ENCODE measurements around the gene NANS. TPM values are rescaled to one million over a fixed set of nuclear protein-coding genes. Genes with fewer than 3 reads are reported as not detected.
A peak's percentile ranks its signal among the peaks of the same experiment; 100 is the strongest.
"Not testable (repeated sequence)": the region's sequence is repeated elsewhere in the genome, so short reads cannot be mapped to it uniquely, and the experiment has no call there.

NANS gene
- total RNA-seq, 2 donors from 2014 or later, result 223 to 254 TPM

- TF ChIP-seq CTCF (IDR thresholded peaks at IDR 0.05), result no peak
- Histone ChIP-seq H3K27ac (peak overlapping the region; percentile 49), H3K4me3 (no peak overlapping the region), H3K9me3 (no peaks in the 10 kb centered on the region), H3K36me3 (peaks cover 11% of the 10 kb centered on the region), H3K27me3 (no peaks in the 10 kb centered on the region), H3K9ac (ENCODE audit: low read depth in 2 of 2, low read length in 2 of 2) (peak overlapping the region in 1 of 2 donors; percentile 52), H3K4me1 (no peaks in the 10 kb centered on the region)
- intact Hi-C loops (cut with DNase I), result no loop called here
- DNase-seq, result no peak
These were observed 37.4 kb upstream of the NANS start for GRCh38 chr9:98019098-98019497.

GRCh38 chr9:98019869-98020268 lies 36.7 kb upstream of the NANS start:
- H3K4me3 ChIP-seq; intact Hi-C loops (cut with DNase I); H3K9ac ChIP-seq (ENCODE audit: low read depth in 2 of 2, low read length in 2 of 2); H3K27me3 ChIP-seq; H3K4me1 ChIP-seq; H3K9me3 ChIP-seq; H3K36me3 ChIP-seq: not testable (repeated sequence)
- DNase-seq, result peak; percentile 64
- peak overlapping the region; percentile 49 for H3K27ac ChIP-seq

GRCh38 chr9:98020476-98021145 lies 35.9 kb upstream of the NANS start:
- no peaks in the 10 kb centered on the region for H3K9me3 ChIP-seq
- no peak for TF ChIP-seq CTCF (IDR thresholded peaks at IDR 0.05)
- intact Hi-C loops (cut with DNase I), result no loop called here
- H3K36me3 ChIP-seq, result no peaks in the 10 kb centered on the region
- H3K4me3 ChIP-seq, result no peak overlapping the region
- H3K27ac ChIP-seq, result no peak overlapping the region
- no peak for DNase-seq
- H3K9ac ChIP-seq (ENCODE audit: low read depth in 2 of 2, low read length in 2 of 2), result no peak overlapping the region
- no peaks in the 10 kb centered on the region for H3K27me3 ChIP-seq
- no peaks in the 10 kb centered on the region for H3K4me1 ChIP-seq

- intact Hi-C loops (cut with DNase I), result no loop called here
- DNase-seq, result no peak
- H3K27ac ChIP-seq, result no peak overlapping the region
- no peak overlapping the region for H3K9ac ChIP-seq (ENCODE audit: low read depth in 2 of 2, low read length in 2 of 2)
- no peaks in the 10 kb centered on the region for H3K9me3 ChIP-seq
- H3K4me1 ChIP-seq, result no peaks in the 10 kb centered on the region
- no peak overlapping the region for H3K4me3 ChIP-seq
- no peaks in the 10 kb centered on the region for H3K36me3 ChIP-seq
- no peak for TF ChIP-seq CTCF (IDR thresholded peaks at IDR 0.05)
- H3K27me3 ChIP-seq, result no peaks in the 10 kb centered on the region
These were observed 35.1 kb upstream of the NANS start for GRCh38 chr9:98021306-98022040.

- no peak overlapping the region for H3K9ac ChIP-seq (ENCODE audit: low read depth in 2 of 2, low read length in 2 of 2)
- intact Hi-C loops (cut with DNase I), result no loop called here
- H3K9me3 ChIP-seq, result no peaks in the 10 kb centered on the region
- H3K27ac ChIP-seq, result no peak overlapping the region
- no peak for TF ChIP-seq CTCF (IDR thresholded peaks at IDR 0.05)
- no peak overlapping the region for H3K4me3 ChIP-seq
- no peaks in the 10 kb centered on the region for H3K36me3 ChIP-seq
- H3K27me3 ChIP-seq, result no peaks in the 10 kb centered on the region
- DNase-seq, result no peak
- no peaks in the 10 kb centered on the region for H3K4me1 ChIP-seq
These were observed 34.1 kb upstream of the NANS start for GRCh38 chr9:98022447-98022846.

- no peaks in the 10 kb centered on the region for H3K36me3 ChIP-seq
- H3K4me1 ChIP-seq, result no peaks in the 10 kb centered on the region
- H3K27me3 ChIP-seq, result no peaks in the 10 kb centered on the region
- intact Hi-C loops (cut with DNase I), result no loop called here
- no peak for TF ChIP-seq CTCF (IDR thresholded peaks at IDR 0.05)
- H3K4me3 ChIP-seq, result no peak overlapping the region
- no peak overlapping the region for H3K9ac ChIP-seq (ENCODE audit: low read depth in 2 of 2, low read length in 2 of 2)
- no peaks in the 10 kb centered on the region for H3K9me3 ChIP-seq
- no peak overlapping the region for H3K27ac ChIP-seq
- DNase-seq, result no peak
These were observed 31.8 kb upstream of the NANS start for GRCh38 chr9:98024702-98025101.

Data from colonic mucosa (tissue), 4 donors.